ENCODE data around the gene RPA1. TPM values are rescaled to one million over a fixed set of nuclear protein-coding genes. Genes with fewer than 3 reads are reported as not detected.

Gene RPA1
- 10.6 and 12.2 TPM in 2 replicates for total RNA-seq (2012; rRNA removed)

DNA sequence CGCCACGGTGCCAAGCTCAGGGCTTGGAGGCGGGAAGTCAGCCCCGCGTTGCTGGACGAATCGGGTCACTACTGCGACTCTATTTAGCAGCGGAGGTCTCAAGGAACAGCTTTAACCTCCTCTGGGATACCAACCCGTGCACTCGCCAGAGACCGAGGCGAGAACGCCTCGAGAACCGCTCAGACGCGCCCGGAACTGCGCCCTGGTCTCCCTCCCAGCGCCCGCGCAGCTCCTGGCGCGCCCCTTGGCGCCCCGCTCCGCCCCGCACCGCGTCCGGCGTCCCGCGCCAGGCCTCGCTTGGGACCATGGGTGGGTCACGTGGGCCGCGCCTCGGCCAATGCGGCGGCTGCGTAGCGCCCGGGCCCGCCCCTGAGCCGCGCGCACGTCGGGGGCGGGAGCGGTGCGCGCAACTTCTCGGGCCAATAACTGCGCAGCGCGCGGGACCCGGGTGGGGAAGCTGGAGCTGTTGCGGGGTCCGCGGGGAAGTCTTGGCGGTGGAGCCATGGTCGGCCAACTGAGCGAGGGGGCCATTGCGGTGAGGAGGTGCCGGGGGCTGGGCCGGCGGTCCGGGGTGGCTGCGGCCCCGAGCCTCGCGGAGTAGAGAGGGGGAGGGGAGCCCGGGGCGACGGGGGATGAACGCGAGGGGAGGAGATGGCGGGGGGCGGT is at the start of gene RPA1, which contains the start of gene SMYD4:
TSS of gene RPA1 (plus strand) at position 414 of the 666 bp plus-strand sequence. CDS start at position 503, 89 bp downstream.
TSS of gene SMYD4 (minus strand) at position 311 of the 666 bp plus-strand sequence. CDS start 1,908 bp downstream, outside the sequence.
- Histone ChIP-seq H3K9ac (ENCODE audit: low read depth, low read length) (peak within 1 kb of the TSS; percentile 87), H3K36me3 (ENCODE audit: insufficient read depth, low read length) (peaks cover 6% of the 10 kb centered on the region), H3K4me1 (ENCODE audit: control insufficient read depth, insufficient read depth, low read length) (peaks cover 14% of the 10 kb centered on the region), H3K4me2 (ENCODE audit: low read length) (peak within 1 kb of the TSS; percentile 87), H3K4me3 (ENCODE audit: low read length) (peak within 1 kb of the TSS; percentile 96), H3K27me3 (ENCODE audit: control insufficient read depth, insufficient read depth, low read length) (no peaks in the 10 kb centered on the region), H3K9me3 (replicated peaks; ENCODE audit: low read length) (no peaks in the 10 kb centered on the region)

DNA sequence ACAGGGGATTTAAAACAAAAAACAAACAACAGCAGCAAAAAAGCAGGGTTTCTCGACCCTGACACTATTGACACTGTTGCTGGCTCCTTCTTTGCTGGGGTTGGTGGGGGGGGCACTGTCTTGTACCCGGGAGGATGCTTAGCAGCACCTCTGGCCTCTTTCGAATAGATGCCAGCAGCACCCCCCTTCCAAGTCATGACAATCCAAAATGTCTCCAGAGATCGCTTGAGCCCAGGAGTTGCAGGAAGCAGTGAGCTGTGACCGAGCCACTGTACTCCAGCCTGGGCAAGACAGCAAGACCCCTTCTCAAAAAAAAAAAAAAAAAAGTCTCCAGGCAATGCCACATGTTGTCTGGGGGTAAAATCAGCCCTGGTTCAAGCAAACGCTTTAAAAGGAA is 47.6 kb upstream of the RPA1 start:
- H3K4me3 ChIP-seq (ENCODE audit: low read length): peak overlapping the region; percentile 39
- H3K4me2 ChIP-seq (ENCODE audit: low read length): peak overlapping the region; percentile 75
- peaks cover 25% of the 10 kb centered on the region for H3K36me3 ChIP-seq (ENCODE audit: insufficient read depth, low read length)
- H3K4me1 ChIP-seq (ENCODE audit: control insufficient read depth, insufficient read depth, low read length): peaks cover 57% of the 10 kb centered on the region
- H3K9ac ChIP-seq (ENCODE audit: low read depth, low read length): peak overlapping the region; percentile 84
- H3K9me3 ChIP-seq (replicated peaks; ENCODE audit: low read length): no peaks in the 10 kb centered on the region
- H3K27me3 ChIP-seq (ENCODE audit: control insufficient read depth, insufficient read depth, low read length): no peaks in the 10 kb centered on the region

DNA sequence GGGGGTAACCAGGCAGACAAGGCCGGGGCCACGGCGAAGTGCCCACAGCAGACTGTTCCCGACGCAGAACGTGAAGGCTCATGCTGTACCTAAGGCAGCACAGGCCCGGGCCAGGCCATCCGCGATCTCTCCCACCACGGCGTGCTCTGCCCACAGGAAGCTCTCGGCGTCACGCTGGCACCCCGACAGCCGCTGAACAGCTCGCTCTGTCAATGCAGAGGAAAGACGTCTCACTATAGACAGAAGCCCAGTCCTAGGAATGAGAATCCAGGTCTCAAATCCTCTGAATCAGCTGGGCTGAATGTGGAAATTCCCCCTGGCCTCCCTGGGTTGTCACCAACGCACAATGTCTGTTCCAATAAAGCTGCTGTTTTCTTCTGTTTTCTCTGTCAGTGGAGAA is 46.5 kb upstream of the RPA1 start:
- H3K9me3 ChIP-seq (replicated peaks; ENCODE audit: low read length): no peaks in the 10 kb centered on the region
- H3K4me2 ChIP-seq (ENCODE audit: low read length): peak overlapping the region; percentile 75
- no peaks in the 10 kb centered on the region for H3K27me3 ChIP-seq (ENCODE audit: control insufficient read depth, insufficient read depth, low read length)
- H3K36me3 ChIP-seq (ENCODE audit: insufficient read depth, low read length): peaks cover 17% of the 10 kb centered on the region
- peak overlapping the region; percentile 39 for H3K4me3 ChIP-seq (ENCODE audit: low read length)
- peaks cover 66% of the 10 kb centered on the region for H3K4me1 ChIP-seq (ENCODE audit: control insufficient read depth, insufficient read depth, low read length)
- peak overlapping the region; percentile 84 for H3K9ac ChIP-seq (ENCODE audit: low read depth, low read length)

DNA sequence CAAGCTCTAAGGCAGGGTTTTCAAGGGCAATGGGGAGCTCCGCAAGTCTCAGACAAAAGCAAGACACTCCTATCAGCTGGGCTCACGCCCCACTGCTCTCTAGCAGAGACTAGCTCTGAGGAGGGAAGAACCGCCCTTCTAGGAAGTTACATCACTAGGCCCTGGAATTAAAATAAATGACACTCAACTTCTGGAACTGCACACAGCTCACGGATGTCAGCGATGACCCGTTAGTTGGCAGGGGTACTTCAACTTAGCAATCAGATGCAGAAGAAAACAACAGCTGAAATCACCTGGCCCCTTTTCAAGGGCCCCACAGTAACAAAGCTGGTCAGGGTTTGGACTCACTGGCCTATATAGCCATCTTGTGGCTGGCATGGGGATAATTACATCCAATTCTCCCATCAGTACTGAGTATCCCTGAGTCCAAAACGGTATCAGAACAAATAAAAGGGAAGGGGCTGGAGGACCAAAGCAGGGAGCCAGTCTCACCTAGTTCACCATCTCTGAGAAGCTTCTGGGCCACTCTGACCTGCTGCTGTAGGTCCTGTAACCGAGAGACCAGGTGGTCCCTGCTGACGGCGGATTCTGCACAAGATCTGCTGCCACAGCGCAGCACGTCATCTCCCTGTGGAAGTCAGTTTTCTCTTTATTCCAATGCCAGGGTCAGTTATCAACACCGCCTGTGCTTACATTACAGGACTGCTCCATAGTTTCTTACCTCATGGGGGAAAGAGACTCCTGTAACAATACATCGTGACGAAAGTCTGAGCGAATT is 45.8 kb upstream of the RPA1 start:
- peak overlapping the region; percentile 39 for H3K4me3 ChIP-seq (ENCODE audit: low read length)
- peaks cover 11% of the 10 kb centered on the region for H3K36me3 ChIP-seq (ENCODE audit: insufficient read depth, low read length)
- H3K4me2 ChIP-seq (ENCODE audit: low read length): peak overlapping the region; percentile 75
- H3K27me3 ChIP-seq (ENCODE audit: control insufficient read depth, insufficient read depth, low read length): no peaks in the 10 kb centered on the region
- H3K9ac ChIP-seq (ENCODE audit: low read depth, low read length): peak overlapping the region; percentile 84
- H3K9me3 ChIP-seq (replicated peaks; ENCODE audit: low read length): no peaks in the 10 kb centered on the region
- H3K4me1 ChIP-seq (ENCODE audit: control insufficient read depth, insufficient read depth, low read length): peaks cover 60% of the 10 kb centered on the region

- Histone ChIP-seq H3K4me2 (ENCODE audit: low read length) (no peak overlapping the region), H3K9me3 (replicated peaks; ENCODE audit: low read length) (no peaks in the 10 kb centered on the region), H3K4me1 (ENCODE audit: control insufficient read depth, insufficient read depth, low read length) (peaks cover 47% of the 10 kb centered on the region), H3K4me3 (ENCODE audit: low read length) (no peak overlapping the region), H3K27me3 (ENCODE audit: control insufficient read depth, insufficient read depth, low read length) (no peaks in the 10 kb centered on the region), H3K9ac (ENCODE audit: low read depth, low read length) (no peak overlapping the region), H3K36me3 (ENCODE audit: insufficient read depth, low read length) (peaks cover 11% of the 10 kb centered on the region)
Measured at GRCh38 chr17:1785930-1786329, 43.9 kb upstream of the RPA1 start.

GRCh38 chr17:1786708-1787107 is 43.1 kb upstream of the RPA1 start:
- Histone ChIP-seq H3K4me3 (ENCODE audit: low read length) (no peak overlapping the region), H3K4me2 (ENCODE audit: low read length) (no peak overlapping the region), H3K4me1 (ENCODE audit: control insufficient read depth, insufficient read depth, low read length) (peaks cover 47% of the 10 kb centered on the region), H3K27me3 (ENCODE audit: control insufficient read depth, insufficient read depth, low read length) (no peaks in the 10 kb centered on the region), H3K9me3 (replicated peaks; ENCODE audit: low read length) (no peaks in the 10 kb centered on the region), H3K9ac (ENCODE audit: low read depth, low read length) (peak overlapping the region; percentile 45), H3K36me3 (ENCODE audit: insufficient read depth, low read length) (peaks cover 6% of the 10 kb centered on the region)

DNA sequence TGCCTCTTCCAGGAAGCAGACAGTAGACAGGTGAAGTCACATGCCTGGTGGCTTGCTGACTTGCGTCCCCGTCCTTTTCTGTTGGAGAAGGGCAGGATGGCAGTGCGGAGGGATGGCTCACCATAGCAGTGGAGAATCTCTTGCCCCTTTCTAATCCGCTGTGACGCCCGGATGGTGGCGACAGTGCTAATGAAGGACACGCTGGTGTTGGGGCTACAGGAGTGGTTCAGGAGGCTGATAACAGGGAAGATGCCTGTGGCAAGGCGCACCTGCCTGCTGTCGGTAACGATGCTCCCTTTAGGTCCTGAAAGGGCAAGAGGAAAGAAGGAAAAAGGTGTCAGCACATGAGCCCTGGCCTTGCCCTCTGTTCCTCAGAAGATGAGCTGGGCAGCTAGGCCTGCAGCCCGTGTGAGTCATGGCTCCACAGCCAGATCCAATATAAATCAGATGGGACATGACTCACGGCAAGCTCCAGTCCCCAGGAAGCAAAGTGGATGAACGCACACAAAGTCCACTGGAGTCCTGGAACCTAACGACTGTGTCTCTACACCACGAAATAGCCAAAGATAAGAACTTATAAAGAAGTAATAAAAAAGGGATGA is 42.4 kb upstream of the RPA1 start:
- peaks cover 3% of the 10 kb centered on the region for H3K36me3 ChIP-seq (ENCODE audit: insufficient read depth, low read length)
- H3K4me1 ChIP-seq (ENCODE audit: control insufficient read depth, insufficient read depth, low read length): peaks cover 40% of the 10 kb centered on the region
- H3K27me3 ChIP-seq (ENCODE audit: control insufficient read depth, insufficient read depth, low read length): no peaks in the 10 kb centered on the region
- H3K4me3 ChIP-seq (ENCODE audit: low read length): peak overlapping the region; percentile 1
- peak overlapping the region; percentile 41 for H3K4me2 ChIP-seq (ENCODE audit: low read length)
- H3K9me3 ChIP-seq (replicated peaks; ENCODE audit: low read length): no peaks in the 10 kb centered on the region
- H3K9ac ChIP-seq (ENCODE audit: low read depth, low read length): peak overlapping the region; percentile 45

- no peaks in the 10 kb centered on the region for H3K9me3 ChIP-seq (replicated peaks; ENCODE audit: low read length)
- H3K27me3 ChIP-seq (ENCODE audit: control insufficient read depth, insufficient read depth, low read length): no peaks in the 10 kb centered on the region
- peaks cover 3% of the 10 kb centered on the region for H3K36me3 ChIP-seq (ENCODE audit: insufficient read depth, low read length)
- no peak overlapping the region for H3K9ac ChIP-seq (ENCODE audit: low read depth, low read length)
- peaks cover 21% of the 10 kb centered on the region for H3K4me1 ChIP-seq (ENCODE audit: control insufficient read depth, insufficient read depth, low read length)
- H3K4me3 ChIP-seq (ENCODE audit: low read length): no peak overlapping the region
- H3K4me2 ChIP-seq (ENCODE audit: low read length): no peak overlapping the region
Measured at GRCh38 chr17:1789936-1790335, 39.9 kb upstream of the RPA1 start.

DNA sequence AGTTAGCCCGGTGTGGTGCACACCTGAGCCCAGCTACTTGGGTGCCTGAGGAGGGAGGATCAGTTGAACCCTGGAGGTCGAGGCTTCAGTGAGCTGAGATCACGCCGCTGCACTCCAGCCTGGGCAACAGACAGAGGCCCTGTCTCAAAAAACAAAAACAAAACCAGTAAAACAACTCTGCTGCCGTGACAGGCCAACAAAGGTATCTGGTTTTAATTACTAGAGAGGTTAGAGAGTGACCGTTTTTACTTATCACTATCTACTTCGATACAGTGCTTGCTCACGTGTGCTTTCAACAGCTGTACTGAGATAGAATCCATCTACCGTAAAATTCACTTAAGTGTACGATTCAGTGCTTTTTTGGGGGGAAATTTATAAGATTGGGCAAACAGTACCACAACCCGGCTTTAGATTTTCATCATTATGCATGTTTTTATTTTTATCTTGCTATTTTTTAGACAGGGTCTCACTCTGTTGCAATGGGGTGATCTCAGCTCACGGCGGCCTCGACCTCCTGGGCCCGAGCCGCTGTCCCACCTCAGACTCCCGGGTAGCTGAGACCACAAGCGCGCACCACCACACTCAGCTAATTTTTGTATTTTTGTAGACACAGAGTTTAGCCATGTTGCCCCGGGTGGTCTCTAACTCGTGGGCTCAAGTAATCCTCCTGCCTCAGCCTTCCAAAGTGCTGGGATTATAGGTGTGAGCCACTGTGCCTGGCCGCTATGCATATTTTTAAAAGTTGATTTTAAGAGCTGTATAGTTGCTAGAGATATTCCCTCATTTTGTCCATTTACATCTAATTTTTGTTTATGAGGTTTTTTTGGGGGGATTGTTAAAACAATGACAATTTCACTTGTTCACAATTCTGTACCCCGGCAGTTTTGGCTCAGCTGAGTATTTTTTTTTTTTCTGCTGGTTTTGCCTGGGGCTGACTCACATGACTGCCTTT is 37.0 kb upstream of the RPA1 start:
- H3K4me3 ChIP-seq (ENCODE audit: low read length): no peak overlapping the region
- no peaks in the 10 kb centered on the region for H3K27me3 ChIP-seq (ENCODE audit: control insufficient read depth, insufficient read depth, low read length)
- peaks cover 4% of the 10 kb centered on the region for H3K4me1 ChIP-seq (ENCODE audit: control insufficient read depth, insufficient read depth, low read length)
- no peaks in the 10 kb centered on the region for H3K36me3 ChIP-seq (ENCODE audit: insufficient read depth, low read length)
- H3K9me3 ChIP-seq (replicated peaks; ENCODE audit: low read length): no peaks in the 10 kb centered on the region
- H3K9ac ChIP-seq (ENCODE audit: low read depth, low read length): no peak overlapping the region
- H3K4me2 ChIP-seq (ENCODE audit: low read length): no peak overlapping the region

DNA sequence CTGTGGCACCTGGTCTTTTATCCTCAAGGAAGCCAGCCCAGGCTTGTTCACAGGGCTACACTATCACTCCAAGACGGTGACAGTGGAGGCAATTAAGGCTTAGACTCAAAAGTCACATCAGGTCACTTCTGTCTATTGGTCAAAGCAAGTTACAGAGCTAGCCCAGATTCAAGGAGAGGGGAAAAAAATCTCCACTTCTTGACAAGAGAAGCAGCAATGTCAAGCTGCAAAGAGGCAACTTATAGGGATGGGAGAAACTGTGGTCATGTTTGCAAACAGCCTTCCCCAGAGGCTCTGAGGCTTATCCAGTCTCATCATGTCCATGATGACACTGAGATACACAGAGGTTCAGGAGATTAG is 36.4 kb upstream of the RPA1 start:
- Histone ChIP-seq H3K4me3 (ENCODE audit: low read length) (no peak overlapping the region), H3K4me1 (ENCODE audit: control insufficient read depth, insufficient read depth, low read length) (no peaks in the 10 kb centered on the region), H3K9ac (ENCODE audit: low read depth, low read length) (no peak overlapping the region), H3K9me3 (replicated peaks; ENCODE audit: low read length) (no peaks in the 10 kb centered on the region), H3K27me3 (ENCODE audit: control insufficient read depth, insufficient read depth, low read length) (no peaks in the 10 kb centered on the region), H3K36me3 (ENCODE audit: insufficient read depth, low read length) (no peaks in the 10 kb centered on the region), H3K4me2 (ENCODE audit: low read length) (no peak overlapping the region)

DNA sequence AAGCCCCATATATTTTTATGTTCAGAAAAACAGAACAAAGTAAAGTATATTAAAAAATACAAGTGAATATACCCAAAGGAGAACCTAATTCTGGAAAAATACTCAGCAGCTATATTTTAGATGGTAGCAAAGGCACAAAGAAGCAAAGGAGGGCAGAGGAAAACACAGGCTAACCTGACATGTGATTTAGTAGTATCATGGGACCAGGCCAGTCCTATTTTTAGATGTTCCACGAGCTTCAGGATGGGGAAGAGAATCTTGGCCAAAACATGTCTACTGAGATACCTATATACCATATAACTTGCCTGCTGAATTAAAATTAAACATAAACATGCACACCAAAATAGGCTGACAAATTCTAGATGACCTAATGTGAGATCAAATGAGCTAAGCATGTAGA is 33.0 kb upstream of the RPA1 start:
- Histone ChIP-seq H3K27me3 (ENCODE audit: control insufficient read depth, insufficient read depth, low read length) (no peaks in the 10 kb centered on the region), H3K36me3 (ENCODE audit: insufficient read depth, low read length) (peaks cover 14% of the 10 kb centered on the region), H3K9ac (ENCODE audit: low read depth, low read length) (no peak overlapping the region), H3K4me3 (ENCODE audit: low read length) (no peak overlapping the region), H3K4me2 (ENCODE audit: low read length) (no peak overlapping the region), H3K4me1 (ENCODE audit: control insufficient read depth, insufficient read depth, low read length) (no peaks in the 10 kb centered on the region), H3K9me3 (replicated peaks; ENCODE audit: low read length) (no peaks in the 10 kb centered on the region)

Measured in skeletal muscle satellite cell (primary cell).